Measurements from ENCODE around the gene POLA1. TPM values are rescaled to one million over a fixed set of nuclear protein-coding genes. Genes with fewer than 3 reads are reported as not detected.
A peak's percentile ranks its signal among the peaks of the same experiment; 100 is the strongest.

The POLA1 gene
- total RNA-seq, 1 donor from 2014 or later: 6.0 TPM

GRCh38 chrX:25001808-25002660 lies 308.3 kb downstream of the POLA1 start:
- intact Hi-C loops (cut with DNase I): no loop called here
- DNase-seq (ENCODE audit: low spot score in 2 of 2): no peak
- Histone ChIP-seq H3K4me1 (peaks cover 0 to 3% of the 10 kb centered on the region in 2 donors), H3K27me3 (peaks cover 13% of the 10 kb centered on the region), H3K36me3 (no peaks in the 10 kb centered on the region), H3K27ac (no peak overlapping the region), H3K4me3 (no peak overlapping the region), H3K9me3 (no peaks in the 10 kb centered on the region)
- TF ChIP-seq CTCF (IDR thresholded peaks at IDR 0.05): no peak

GRCh38 chrX:25002661-25003020 lies 308.9 kb downstream of the POLA1 start:
- intact Hi-C loops (cut with DNase I): no loop called here
- no peak overlapping the region for H3K4me3 ChIP-seq
- TF ChIP-seq CTCF (IDR thresholded peaks at IDR 0.05): no peak

GRCh38 chrX:25003066-25003849 lies 309.5 kb downstream of the POLA1 start:
- TF ChIP-seq CTCF (IDR thresholded peaks at IDR 0.05): no peak
- Histone ChIP-seq H3K4me3 (no peak overlapping the region), H3K27ac (no peak overlapping the region), H3K27me3 (peaks cover 13% of the 10 kb centered on the region), H3K9me3 (no peaks in the 10 kb centered on the region), H3K36me3 (no peaks in the 10 kb centered on the region), H3K4me1 (peaks cover 0 to 3% of the 10 kb centered on the region in 2 donors)
- no peak for DNase-seq (ENCODE audit: low spot score in 2 of 2)
- intact Hi-C loops (cut with DNase I): no loop called here

More at GRCh38 chrX:25002661-25003020, 308.9 kb downstream of the POLA1 start:
- Histone ChIP-seq H3K27me3 (peaks cover 13% of the 10 kb centered on the region), H3K36me3 (no peaks in the 10 kb centered on the region), H3K9me3 (no peaks in the 10 kb centered on the region), H3K27ac (no peak overlapping the region), H3K4me1 (peaks cover 0 to 3% of the 10 kb centered on the region in 2 donors)
- DNase-seq (ENCODE audit: low spot score in 2 of 2): no peak

GRCh38 chrX:25004040-25004439 lies 310.3 kb downstream of the POLA1 start:
- DNase-seq (ENCODE audit: low spot score in 2 of 2): no peak
- TF ChIP-seq CTCF (IDR thresholded peaks at IDR 0.05): no peak
- Histone ChIP-seq H3K4me3 (no peak overlapping the region), H3K9me3 (no peaks in the 10 kb centered on the region), H3K36me3 (no peaks in the 10 kb centered on the region), H3K4me1 (peaks cover 0 to 3% of the 10 kb centered on the region in 2 donors), H3K27me3 (peaks cover 13% of the 10 kb centered on the region), H3K27ac (no peak overlapping the region)
- intact Hi-C loops (cut with DNase I): no loop called here

GRCh38 chrX:25004485-25005032 lies 310.8 kb downstream of the POLA1 start:
- no peak for TF ChIP-seq CTCF (IDR thresholded peaks at IDR 0.05)
- intact Hi-C loops (cut with DNase I): no loop called here
- H3K27ac ChIP-seq: no peak overlapping the region
- H3K4me3 ChIP-seq: peak overlapping the region; percentile 30 to 32
- H3K36me3 ChIP-seq: no peaks in the 10 kb centered on the region
- H3K27me3 ChIP-seq: peaks cover 13% of the 10 kb centered on the region
- DNase-seq (ENCODE audit: low spot score in 2 of 2): no peak
- H3K4me1 ChIP-seq: peaks cover 0 to 3% of the 10 kb centered on the region in 2 donors
- no peaks in the 10 kb centered on the region for H3K9me3 ChIP-seq

All from ascending aorta (tissue), 2 donors.